GM23248 (cell line): ENCODE results near the gene CST8. TPM values are rescaled to one million over a fixed set of nuclear protein-coding genes. Genes with fewer than 3 reads are reported as not detected.

Experiments
- DNase-seq: peaks from one replicate; pipeline ENCODE4 v3.0.0-alpha.2; 2015
- H2AFZ ChIP-seq: fragments of 200-600 bp; sonication (generic); 2 replicates; pipeline ENCODE4 v1.6.1; 2016; ENCODE audit warnings: antibody characterized with exemption
- H3F3A ChIP-seq: fragments of 200-600 bp; sonication (generic); 2 replicates; pipeline ENCODE4 v1.6.1; 2016; ENCODE audit warnings: mild to moderate bottlenecking, antibody characterized with exemption, mixed run types; ENCODE audit not compliant: insufficient read depth
- H3K27ac ChIP-seq: fragments of 200-600 bp; sonication (generic); 2 replicates; pipeline ENCODE4 v1.5.1; 2016; ENCODE audit warnings: mild to moderate bottlenecking
- H3K27me3 ChIP-seq: fragments of 200-600 bp; sonication (generic); replicated peaks from 2 replicates; pipeline ENCODE4 v1.6.1; 2016; ENCODE audit warnings: mild to moderate bottlenecking; ENCODE audit not compliant: insufficient read depth
- H3K36me3 ChIP-seq: fragments of 200-600 bp; sonication (generic); 2 replicates; pipeline ENCODE4 v1.6.1; 2016; ENCODE audit warnings: low read depth, mild to moderate bottlenecking
- H3K4me1 ChIP-seq: fragments of 200-600 bp; sonication (generic); 2 replicates; pipeline ENCODE4 v1.6.1; 2016; ENCODE audit warnings: mild to moderate bottlenecking; ENCODE audit not compliant: insufficient read depth
- H3K4me2 ChIP-seq: fragments of 200-600 bp; sonication (generic); one replicate; pipeline ENCODE4 v1.6.1; 2016; ENCODE audit warnings: mild to moderate bottlenecking; ENCODE audit not compliant: unreplicated experiment
- H3K4me3 ChIP-seq: fragments of 200-600 bp; sonication (generic); 2 replicates; pipeline ENCODE4 v1.5.1; 2016; ENCODE audit warnings: mild to moderate bottlenecking
- H3K79me2 ChIP-seq: fragments of 200-600 bp; sonication (generic); 2 replicates; pipeline ENCODE4 v1.6.1; 2016; ENCODE audit warnings: mild to moderate bottlenecking; ENCODE audit not compliant: insufficient read depth
- H3K9ac ChIP-seq: fragments of 200-600 bp; sonication (generic); 2 replicates; pipeline ENCODE4 v1.6.1; 2016; ENCODE audit warnings: mild to moderate bottlenecking
- H3K9me2 ChIP-seq: fragments of 200-600 bp; sonication (generic); 2 replicates; pipeline ENCODE4 v1.6.1; 2016; ENCODE audit warnings: mixed run types, mild to moderate bottlenecking, moderate library complexity; ENCODE audit not compliant: insufficient read depth
- H3K9me3 ChIP-seq: fragments of 200-600 bp; sonication (generic); one replicate; pipeline ENCODE4 v1.6.1; 2017; ENCODE audit warnings: low read depth
- H4K20me1 ChIP-seq: fragments of 200-600 bp; sonication (generic); 2 replicates; pipeline ENCODE4 v1.6.0; 2016; ENCODE audit not compliant: insufficient read depth
- EZH2 ChIP-seq: fragments of 200-600 bp; sonication (generic); IDR thresholded peaks from 2 replicates; pipeline ENCODE4 v1.6.1; 2018; ENCODE audit warnings: antibody characterized with exemption, mild to moderate bottlenecking; ENCODE audit not compliant: insufficient read depth, poor library complexity, severe bottlenecking
- EZH2phosphoT487 ChIP-seq: fragments of 200-600 bp; sonication (generic); IDR thresholded peaks from 2 replicates; pipeline ENCODE4 v1.6.1; 2018; ENCODE audit warnings: antibody characterized with exemption, moderate library complexity, mild to moderate bottlenecking, low read depth; ENCODE audit not compliant: insufficient read depth
- WGBS, 2 experiments: methylation state at CpG; one replicate each; pipeline ENCODE4 v1.1.6; 2015 to 2017; ENCODE audit warnings: low lambda C conversion rate in 2 of 2, low coverage in 1 of 2; ENCODE audit errors: missing lambda C conversion rate in 2 of 2; 5-methylcytosine and 5-hydroxymethylcytosine counted together
- in situ Hi-C: fragments of 300-500 bp; cut with MboI; formaldehyde crosslinking; loops from 2 replicates; pipeline ENCODE4 v1.15.0; 2020
- polyA plus RNA-seq: library from polyadenylated mRNA; unstranded; fragments of >200 nt; fragmentation: Nextera tagmentation; extraction: Ambion mirVana; gene quantifications from 2 replicates; pipeline ENCODE4 v1.2.1, GENCODE V29; 2016
- total RNA-seq: library from RNA; depleted of rRNA; stranded (reverse); fragments of >200 nt; shearing (Covaris generic); gene quantifications from 2 replicates; pipeline ENCODE4 v1.2.3, GENCODE V29; 2014

The CST8 gene
- total and polyA plus RNA-seq, 2 experiments from 2014 or later, result not detected

DNA sequence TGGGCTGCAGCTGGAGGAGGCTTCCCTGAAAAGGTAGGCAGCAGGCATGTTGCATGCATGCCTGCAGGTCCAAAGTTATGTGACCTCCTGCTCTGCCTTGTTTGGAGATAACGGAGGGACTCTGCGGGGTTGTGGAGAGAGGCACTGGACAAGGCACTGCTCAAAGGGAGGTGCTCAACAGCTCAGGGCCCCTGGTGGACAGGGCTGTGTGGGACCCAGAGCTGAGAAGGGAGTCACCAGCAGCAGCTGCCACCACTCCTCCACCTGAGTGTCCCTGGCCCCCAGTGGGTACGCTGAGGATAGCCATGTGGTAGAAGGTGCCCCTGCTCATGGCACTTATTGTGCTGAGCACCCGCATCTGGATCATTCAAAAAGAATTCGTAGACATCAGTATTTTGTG lies 15.5 kb upstream of the CST8 start:
- H3K27me3 ChIP-seq, result peaks cover 4% of the 10 kb centered on the region; the same call in 1 of the 2 replicates
- H3K27ac ChIP-seq, result no peak overlapping the region
- no peak overlapping the region for H2AFZ ChIP-seq
- DNase-seq, result no peak
- H3K4me3 ChIP-seq, result no peak overlapping the region
- TF ChIP-seq EZH2 (no peak), EZH2phosphoT487 (no peak)
- no peaks in the 10 kb centered on the region for H3K9me3 ChIP-seq
- no peak overlapping the region for H3K4me2 ChIP-seq
- in situ Hi-C loops, result no loop called here
- WGBS, 2 experiments, result 53 to 54% methylated on average over 5 of the region's 5 CpGs
- H4K20me1 ChIP-seq, result no peaks in the 10 kb centered on the region
- H3K4me1 ChIP-seq, result no peaks in the 10 kb centered on the region
- no peak overlapping the region for H3K9ac ChIP-seq
- H3K9me2 ChIP-seq, result no peaks in the 10 kb centered on the region
- no peaks in the 10 kb centered on the region for H3K36me3 ChIP-seq
- H3K79me2 ChIP-seq, result no peaks in the 10 kb centered on the region
- H3F3A ChIP-seq, result no peaks in the 10 kb centered on the region

DNA sequence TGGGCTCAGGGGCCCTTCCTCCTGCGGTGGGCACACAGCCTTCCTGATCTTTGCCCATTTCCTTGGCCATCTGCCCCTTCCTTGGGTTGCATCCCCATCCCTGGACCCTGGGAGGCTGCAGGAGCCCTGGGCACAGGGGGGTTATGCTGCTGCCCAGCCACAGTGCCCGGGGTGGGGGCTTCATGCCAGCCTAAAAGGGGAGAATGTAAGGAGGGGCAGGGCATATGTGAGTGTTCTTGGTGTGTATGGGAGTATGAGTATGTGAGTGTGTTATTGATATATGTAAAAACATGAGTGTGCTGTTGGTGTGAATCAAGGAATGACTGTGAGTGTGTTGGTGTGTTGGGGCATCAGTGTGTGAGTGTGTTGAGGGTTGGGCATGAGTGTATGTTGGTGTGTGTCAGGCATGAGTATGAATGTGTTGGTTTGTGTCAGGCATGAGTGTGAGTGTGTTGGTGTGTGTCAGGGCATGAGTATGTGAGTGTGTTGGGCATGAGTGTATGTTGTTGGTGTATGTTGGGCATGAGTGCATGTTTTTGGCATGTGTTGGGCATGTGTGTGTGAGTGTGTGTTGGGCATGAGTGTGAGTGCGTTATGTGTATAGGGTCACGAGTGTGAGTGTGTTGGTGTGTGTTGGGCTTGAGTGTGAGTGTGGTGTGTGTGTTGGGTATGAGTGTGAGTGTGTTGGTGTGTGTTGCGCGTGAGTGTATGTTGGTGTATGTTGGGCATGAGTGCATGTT lies 14.7 kb upstream of the CST8 start:
- no peak for DNase-seq

GRCh38 chr20:23477223-23477622 lies 13.7 kb upstream of the CST8 start:
- Histone ChIP-seq H3K4me2 (no peak overlapping the region), H3F3A (no peaks in the 10 kb centered on the region), H4K20me1 (no peaks in the 10 kb centered on the region), H3K27ac (no peak overlapping the region), H3K27me3 (0 out of 2 replicates have a peak, but pooled peaks cover 4% of the 10 kb centered on the region), H3K4me3 (no peak overlapping the region), H3K9ac (no peak overlapping the region), H3K9me3 (no peaks in the 10 kb centered on the region), H3K36me3 (no peaks in the 10 kb centered on the region), H3K4me1 (no peaks in the 10 kb centered on the region), H2AFZ (no peak overlapping the region), H3K79me2 (no peaks in the 10 kb centered on the region), H3K9me2 (no peaks in the 10 kb centered on the region)
- WGBS, 2 experiments, result 46 to 47% methylated on average over 3 of the region's 3 CpGs
- no peak for DNase-seq
- in situ Hi-C loops, result no loop called here
- TF ChIP-seq EZH2phosphoT487, result no peak
- no peak for TF ChIP-seq EZH2

More for the DNA sequence above, 14.7 kb upstream of the CST8 start:
- Histone ChIP-seq H4K20me1 (no peaks in the 10 kb centered on the region), H3K4me2 (no peak overlapping the region), H3K27me3 (0 out of 2 replicates have a peak, but pooled peaks cover 4% of the 10 kb centered on the region), H3K9ac (no peak overlapping the region), H3K27ac (no peak overlapping the region), H3K9me3 (no peaks in the 10 kb centered on the region), H3K36me3 (no peaks in the 10 kb centered on the region), H3K79me2 (no peaks in the 10 kb centered on the region), H3K4me1 (no peaks in the 10 kb centered on the region), H3K9me2 (no peaks in the 10 kb centered on the region), H2AFZ (no peak overlapping the region), H3F3A (no peaks in the 10 kb centered on the region), H3K4me3 (no peak overlapping the region)
- WGBS, 2 experiments, result 43 to 45% methylated on average over 6 of the region's 6 CpGs
- no peak for TF ChIP-seq EZH2
- no peak for TF ChIP-seq EZH2phosphoT487
- in situ Hi-C loops, result no loop called here

GRCh38 chr20:23479043-23479442 lies 11.9 kb upstream of the CST8 start:
- WGBS, 2 experiments, result 17 to 18% methylated on average over 4 of the region's 4 CpGs
- no peak overlapping the region for H3K9ac ChIP-seq

DNA sequence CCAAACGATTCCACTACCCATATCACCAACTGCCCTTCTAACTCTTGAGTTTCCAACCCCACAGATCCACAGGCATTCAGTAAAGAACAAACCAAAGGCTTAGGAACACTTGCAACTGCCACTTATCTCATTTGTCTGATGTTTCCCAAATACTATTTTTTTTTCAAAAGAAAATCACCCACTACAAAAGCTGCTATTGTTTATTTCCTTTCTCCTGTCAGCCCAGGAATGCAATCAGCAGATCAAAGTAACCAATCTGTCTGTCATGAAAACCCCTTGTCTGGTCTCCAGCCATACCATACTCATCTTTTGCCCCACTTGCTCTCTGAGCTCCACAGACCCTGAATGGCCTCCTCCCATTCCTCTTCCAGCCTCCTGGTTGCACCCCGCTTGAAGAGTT lies 8.8 kb upstream of the CST8 start:
- H2AFZ ChIP-seq, result no peak overlapping the region
- no peak overlapping the region for H3K27ac ChIP-seq
- no peak for DNase-seq
- no peaks in the 10 kb centered on the region for H3K9me2 ChIP-seq
- no peak overlapping the region for H3K4me3 ChIP-seq
- in situ Hi-C loops, result no loop called here
- no peak for TF ChIP-seq EZH2
- WGBS, 2 experiments, result 15 to 19% methylated on average over 2 of the region's 2 CpGs
- H3K9me3 ChIP-seq, result no peaks in the 10 kb centered on the region
- no peaks in the 10 kb centered on the region for H3K27me3 ChIP-seq
- no peaks in the 10 kb centered on the region for H4K20me1 ChIP-seq
- no peaks in the 10 kb centered on the region for H3K79me2 ChIP-seq
- H3K36me3 ChIP-seq, result no peaks in the 10 kb centered on the region
- H3K4me2 ChIP-seq, result no peak overlapping the region
- no peaks in the 10 kb centered on the region for H3F3A ChIP-seq
- no peak overlapping the region for H3K9ac ChIP-seq
- no peaks in the 10 kb centered on the region for H3K4me1 ChIP-seq

More at GRCh38 chr20:23479043-23479442, 11.9 kb upstream of the CST8 start:
- Histone ChIP-seq H3K79me2 (no peaks in the 10 kb centered on the region), H3K4me2 (no peak overlapping the region), H3K27ac (no peak overlapping the region), H4K20me1 (no peaks in the 10 kb centered on the region), H3F3A (no peaks in the 10 kb centered on the region), H3K9me2 (no peaks in the 10 kb centered on the region), H3K4me3 (no peak overlapping the region), H3K9me3 (no peaks in the 10 kb centered on the region), H3K27me3 (0 out of 2 replicates have a peak, but pooled peaks cover under 1% of the 10 kb centered on the region), H3K36me3 (no peaks in the 10 kb centered on the region), H3K4me1 (no peaks in the 10 kb centered on the region), H2AFZ (no peak overlapping the region)
- TF ChIP-seq EZH2phosphoT487 (no peak), EZH2 (no peak)
- DNase-seq, result no peak
- in situ Hi-C loops, result no loop called here
